ENCODE results near the gene SYF2.
"Not testable (repeated sequence)": the region's sequence is repeated elsewhere in the genome, so short reads cannot be mapped to it uniquely, and the experiment has no call there.

GRCh38 chr1:25268143-25268760 lies 36.0 kb upstream of the SYF2 start:
- TF ChIP-seq CTCF (IDR thresholded peaks at IDR 0.05); JUND (IDR thresholded peaks at IDR 0.05); RCOR1 (IDR thresholded peaks at IDR 0.05; ENCODE audit: low read length); EP300 (IDR thresholded peaks at IDR 0.05; ENCODE audit: borderline replicate concordance in 1 of 2, low read depth in 1 of 2, low read length in 1 of 2): not testable (repeated sequence)
